C4-2B (cell line): ENCODE results near the gene OSBPL5.

ENCODE experiments used
- H3K27ac ChIP-seq: fragments of 450-650 bp; 2 replicates; pipeline ENCODE4 v1.5.1; 2017
- ZFX ChIP-seq: fragments of 450-650 bp; IDR thresholded peaks from 2 replicates; pipeline ENCODE4 v1.6.1; 2017
- TF ChIP-seq, protein P1 (sequence below): fragments of 450-650 bp; conservative IDR thresholded peaks from 2 replicates; pipeline ENCODE4 v1.5.1; 2017; ENCODE audit warnings: mild to moderate bottlenecking

OSBPL5 gene

DNA sequence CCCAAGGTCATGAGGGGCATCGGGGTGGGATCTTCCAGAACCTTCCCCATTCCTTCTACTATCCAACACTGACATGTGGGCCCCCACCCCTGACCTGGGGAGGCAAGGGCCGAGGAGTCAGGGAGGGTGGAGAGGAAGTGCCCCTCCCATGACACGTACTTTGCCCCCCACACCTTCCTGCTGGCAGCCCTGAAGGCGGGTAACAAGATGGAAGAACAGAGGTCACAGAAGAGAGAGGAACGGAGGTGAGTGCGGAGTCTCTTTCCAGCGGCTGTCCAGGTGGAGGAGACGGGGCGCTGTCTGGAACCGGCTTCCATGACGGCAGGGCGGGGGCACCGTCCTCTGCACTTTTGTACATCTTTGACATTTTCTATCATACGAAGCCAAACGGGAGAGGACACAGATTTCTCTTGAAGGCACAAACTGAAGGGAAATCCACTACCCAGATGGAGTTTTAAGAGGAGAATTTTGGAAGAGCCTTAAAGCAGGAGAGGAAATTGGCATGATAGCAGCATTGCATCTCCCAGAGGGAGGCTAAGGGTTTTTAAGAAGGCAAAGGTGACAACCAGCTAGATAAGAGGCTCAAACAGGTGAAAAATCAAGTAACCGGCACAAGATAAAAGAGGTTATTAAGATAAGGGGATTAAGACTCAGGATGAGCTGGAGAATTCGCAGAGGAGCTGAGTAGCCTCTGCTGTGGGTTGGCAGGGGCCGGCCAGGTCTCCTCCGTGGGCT, 16.7 kb downstream of the OSBPL5 start:
- no peak overlapping the region for H3K27ac ChIP-seq
- TF ChIP-seq, protein P1, sequence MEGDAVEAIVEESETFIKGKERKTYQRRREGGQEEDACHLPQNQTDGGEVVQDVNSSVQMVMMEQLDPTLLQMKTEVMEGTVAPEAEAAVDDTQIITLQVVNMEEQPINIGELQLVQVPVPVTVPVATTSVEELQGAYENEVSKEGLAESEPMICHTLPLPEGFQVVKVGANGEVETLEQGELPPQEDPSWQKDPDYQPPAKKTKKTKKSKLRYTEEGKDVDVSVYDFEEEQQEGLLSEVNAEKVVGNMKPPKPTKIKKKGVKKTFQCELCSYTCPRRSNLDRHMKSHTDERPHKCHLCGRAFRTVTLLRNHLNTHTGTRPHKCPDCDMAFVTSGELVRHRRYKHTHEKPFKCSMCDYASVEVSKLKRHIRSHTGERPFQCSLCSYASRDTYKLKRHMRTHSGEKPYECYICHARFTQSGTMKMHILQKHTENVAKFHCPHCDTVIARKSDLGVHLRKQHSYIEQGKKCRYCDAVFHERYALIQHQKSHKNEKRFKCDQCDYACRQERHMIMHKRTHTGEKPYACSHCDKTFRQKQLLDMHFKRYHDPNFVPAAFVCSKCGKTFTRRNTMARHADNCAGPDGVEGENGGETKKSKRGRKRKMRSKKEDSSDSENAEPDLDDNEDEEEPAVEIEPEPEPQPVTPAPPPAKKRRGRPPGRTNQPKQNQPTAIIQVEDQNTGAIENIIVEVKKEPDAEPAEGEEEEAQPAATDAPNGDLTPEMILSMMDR: no peak
- TF ChIP-seq ZFX: no peak

DNA sequence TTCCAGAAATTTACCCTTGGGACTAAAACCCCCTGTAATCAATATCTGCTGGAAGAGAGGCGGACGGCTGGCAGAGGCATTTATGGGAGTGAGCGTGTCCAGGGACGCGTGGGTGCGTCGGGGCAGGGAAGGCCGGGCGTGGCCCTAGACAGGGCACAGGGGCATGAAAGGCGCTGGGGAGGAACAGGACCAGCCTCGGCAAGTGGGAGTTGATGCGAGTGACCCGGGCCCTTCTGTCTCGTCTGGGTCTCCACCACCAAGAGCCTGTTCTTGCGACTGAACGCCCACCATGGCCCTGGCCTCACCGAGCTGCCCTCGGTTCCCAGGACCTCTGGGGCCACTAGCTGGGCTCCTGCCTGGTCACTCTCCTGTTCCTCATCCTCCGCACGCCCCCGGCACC, 17.5 kb downstream of the OSBPL5 start:
- no peak overlapping the region for H3K27ac ChIP-seq
- no peak for TF ChIP-seq ZFX
- TF ChIP-seq, protein P1: no peak

GRCh38 chr11:3147257-3147619, 17.9 kb downstream of the OSBPL5 start:
- no peak overlapping the region for H3K27ac ChIP-seq
- TF ChIP-seq ZFX: no peak
- TF ChIP-seq, protein P1: no peak

GRCh38 chr11:3146612-3147256, 18.4 kb downstream of the OSBPL5 start:
- no peak for TF ChIP-seq ZFX
- TF ChIP-seq, protein P1: no peak
- H3K27ac ChIP-seq: no peak overlapping the region

GRCh38 chr11:3145206-3145520, 19.9 kb downstream of the OSBPL5 start:
- no peak overlapping the region for H3K27ac ChIP-seq
- TF ChIP-seq ZFX: no peak
- TF ChIP-seq, protein P1: no peak

GRCh38 chr11:3144296-3145205, 20.6 kb downstream of the OSBPL5 start:
- TF ChIP-seq, protein P1: no peak
- no peak for TF ChIP-seq ZFX

More at GRCh38 chr11:3144296-3145205, 20.6 kb downstream of the OSBPL5 start:
- no peak overlapping the region for H3K27ac ChIP-seq
